GM12878 (cell line): Measurements from ENCODE around the gene CXCL1. TPM values are rescaled to one million over a fixed set of nuclear protein-coding genes. Genes with fewer than 3 reads are reported as not detected.

ENCODE experiments used
- ATAC-seq: fragments of 200-7000 bp; cut with Tn5 transposase; 3 replicates; pipeline ENCODE4 v1.9.1; 2020; ENCODE audit warnings: mild to moderate bottlenecking, moderate library complexity
- BruUV-seq: library from RNA; stranded (reverse); fragments of 400-500 nt; replicated peaks from 2 replicates; lab custom pipeline; 2021; lab: Mats Ljungman, UMichigan
- CTCF ChIA-PET: fragments of 300-600 bp; sonication (Branson Sonifier 250); formaldehyde crosslinking; extraction: SDS; loops from one replicate; lab custom pipeline; 2021; ENCODE audit warnings: inconsistent platforms; lab: Yijun Ruan, JAX
- POLR2A ChIA-PET: fragments of 350-600 bp; formaldehyde crosslinking; extraction: SDS; loops from one replicate; lab custom pipeline; 2021; ENCODE audit warnings: inconsistent platforms; lab: Charles Lee
- RAD21 ChIA-PET: fragments of 300-600 bp; sonication (Branson Sonifier 250); formaldehyde crosslinking; loops from one replicate; lab custom pipeline; 2023; ENCODE audit warnings: antibody characterized with exemption; ENCODE audit not compliant: unreplicated experiment; lab: Charles Lee
- SMC1A ChIA-PET: fragments of 300-600 bp; sonication (Branson Sonifier 250); formaldehyde crosslinking; loops from one replicate; lab custom pipeline; 2023; ENCODE audit not compliant: unreplicated experiment, uncharacterized antibody; lab: Charles Lee
- DNase-seq: peaks from one replicate; pipeline ENCODE4 v3.0.0-alpha.2; 2011; ENCODE audit warnings: low read depth, low spot score
- FAIRE-seq: peaks from 3 replicates; lab custom pipeline; 2011; peaks lifted over from hg19 to GRCh38; lab: Jason Lieb, UNC
- H2AFZ ChIP-seq: 2 replicates; pipeline ENCODE4 v1.6.0; 2011; ENCODE audit warnings: low read depth, low read length, control low read depth; ENCODE audit not compliant: control insufficient read depth
- H3K27ac ChIP-seq: 2 replicates; pipeline ENCODE4 v1.5.1; 2011; ENCODE audit warnings: control low read depth; ENCODE audit not compliant: control insufficient read depth, insufficient read depth
- H3K27me3 ChIP-seq, 2 experiments: replicated peaks in 1 of 2; 2 replicates each; pipeline versions ENCODE4 v1.6.0 to v1.6.1; 2011; ENCODE audit warnings: low read length in 1 of 2; ENCODE audit not compliant: control insufficient read depth in 2 of 2, insufficient read depth in 2 of 2
- H3K36me3 ChIP-seq, 2 experiments: 2 replicates each; pipeline ENCODE4 v1.5.1; 2011; ENCODE audit warnings: low read length in 1 of 2; ENCODE audit not compliant: control insufficient read depth in 2 of 2, insufficient read depth in 2 of 2
- H3K4me1 ChIP-seq: 2 replicates; pipeline ENCODE4 v1.6.1; 2011; ENCODE audit warnings: mild to moderate bottlenecking, low read length, moderate library complexity, mixed read lengths; ENCODE audit not compliant: control insufficient read depth, insufficient read depth
- H3K4me2 ChIP-seq: 2 replicates; pipeline ENCODE4 v1.6.0; 2011; ENCODE audit warnings: control low read depth; ENCODE audit not compliant: control insufficient read depth, insufficient read depth
- H3K4me3 ChIP-seq: fragments of 200-600 bp; sonication (generic); 2 replicates; pipeline ENCODE4 v1.5.1; 2016
- H3K79me2 ChIP-seq: 2 replicates; pipeline ENCODE4 v1.6.0; 2011; ENCODE audit warnings: low read length; ENCODE audit not compliant: control insufficient read depth, insufficient read depth
- H3K9ac ChIP-seq: 2 replicates; pipeline ENCODE4 v1.8.0; 2011; ENCODE audit warnings: low read length, control low read depth, mixed read lengths; ENCODE audit not compliant: control insufficient read depth, insufficient read depth
- H3K9me3 ChIP-seq: replicated peaks from 3 replicates; pipeline ENCODE4 v1.5.1; 2011; ENCODE audit warnings: mild to moderate bottlenecking, low read length; ENCODE audit not compliant: control insufficient read depth, insufficient read depth
- H4K20me1 ChIP-seq: 2 replicates; pipeline ENCODE4 v1.6.0; 2011; ENCODE audit not compliant: control insufficient read depth, insufficient read depth
- BCL11A ChIP-seq: IDR thresholded peaks from 2 replicates; pipeline ENCODE4 v1.6.1; 2011; ENCODE audit warnings: low read depth, low read length
- CBX3 ChIP-seq: fragments of 200-600 bp; sonication (generic); IDR thresholded peaks from 2 replicates; pipeline ENCODE4 v1.6.1; 2016; ENCODE audit warnings: low read depth, borderline replicate concordance
- CEBPZ ChIP-seq: fragments of 150-350 bp; IDR thresholded peaks from 2 replicates; pipeline ENCODE4 v1.6.1; 2016; ENCODE audit warnings: low read depth, low read length
- IRF3 ChIP-seq: fragments of 450-650 bp; IDR thresholded peaks from 2 replicates; pipeline ENCODE4 v1.6.1; 2014; ENCODE audit warnings: mild to moderate bottlenecking
- KDM1A ChIP-seq: fragments of 200-600 bp; sonication (generic); IDR thresholded peaks from 2 replicates; pipeline ENCODE4 v1.6.1; 2016; ENCODE audit warnings: borderline replicate concordance
- LARP7 ChIP-seq: fragments of 450-650 bp; IDR thresholded peaks from 2 replicates; pipeline ENCODE4 v1.6.1; 2017; ENCODE audit warnings: mild to moderate bottlenecking
- NFYA ChIP-seq: IDR thresholded peaks from 2 replicates; pipeline ENCODE4 v1.6.1; 2011; ENCODE audit warnings: low read depth, mild to moderate bottlenecking, low read length, improper control_type of control experiment, borderline replicate concordance
- PML ChIP-seq: IDR thresholded peaks from 2 replicates; pipeline ENCODE4 v1.6.1; 2012; ENCODE audit warnings: low read length, inconsistent platforms
- RELA ChIP-seq: fragments of 450-650 bp; IDR thresholded peaks from 2 replicates; pipeline ENCODE4 v1.8.0; 2014; ENCODE audit warnings: borderline replicate concordance; ENCODE audit not compliant: partially characterized antibody
- SMAD1 ChIP-seq: fragments of 450-650 bp; IDR thresholded peaks from 2 replicates; pipeline ENCODE4 v1.6.1; 2018; ENCODE audit warnings: mild to moderate bottlenecking, low read depth; ENCODE audit not compliant: partially characterized antibody
- SMARCA5 ChIP-seq: fragments of 450-650 bp; IDR thresholded peaks from 2 replicates; pipeline ENCODE4 v1.6.1; 2017; ENCODE audit warnings: mild to moderate bottlenecking
- SREBF2 ChIP-seq: IDR thresholded peaks from 2 replicates; pipeline ENCODE4 v1.6.1; 2012; ENCODE audit warnings: mild to moderate bottlenecking, low read length
- TARDBP ChIP-seq: IDR thresholded peaks from 2 replicates; pipeline ENCODE4 v1.6.1; 2016; ENCODE audit warnings: borderline replicate concordance
- TBL1XR1 ChIP-seq: IDR thresholded peaks from 2 replicates; pipeline ENCODE4 v1.6.1; 2012; ENCODE audit warnings: low read depth, low read length, improper control_type of control experiment
- TCF12 ChIP-seq: IDR thresholded peaks from 2 replicates; pipeline ENCODE4 v1.6.1; 2011; ENCODE audit warnings: low read depth, mild to moderate bottlenecking, low read length
- TCF3 ChIP-seq: IDR thresholded peaks from 2 replicates; pipeline ENCODE4 v1.6.1; 2012; ENCODE audit warnings: low read depth, mild to moderate bottlenecking, low read length, borderline replicate concordance; ENCODE audit not compliant: insufficient read depth
- WGBS: methylation state at CpG from one replicate; pipeline ENCODE4 v1.1.6; 2016; ENCODE audit warnings: low lambda C conversion rate; ENCODE audit not compliant: insufficient replicate concordance, insufficient coverage; ENCODE audit errors: missing lambda C conversion rate; 5-methylcytosine and 5-hydroxymethylcytosine counted together
- in situ Hi-C: fragments of 300-500 bp; cut with MboI; formaldehyde crosslinking; loops from 9 replicates; pipeline ENCODE4 v1.14.3; 2018; ENCODE audit warnings: mixed read lengths
- intact Hi-C: fragments of 100-400 bp; cut with micrococcal nuclease; formaldehyde crosslinking; loops from one replicate; pipeline ENCODE4 v1.14.2; 2022; ENCODE audit not compliant: unreplicated experiment
- polyA plus RNA-seq, 11 experiments: library from polyadenylated mRNA; depleted of rRNA in 4 of 11; unstranded in 6 of 11; stranded (reverse) in 5 of 11; fragments of >200 nt; fragmentation: Nextera tagmentation in 4 of 11; fragmentation: Illumina TruSeq in 1 of 11; extraction: Ambion mirVana in 4 of 11; extraction: Trizol in 1 of 11; gene quantifications; 1 replicate in 1 of 11; 2 replicates in 10 of 11; pipeline versions ENCODE4 v1.2.1 to v1.2.3, GENCODE V29; 2011 to 2016; ENCODE audit warnings: inconsistent platforms in 2 of 11, missing spikeins in 2 of 11, low read depth in 1 of 11
- total RNA-seq, 4 experiments: library from RNA; depleted of rRNA in 3 of 4; stranded (reverse); fragments of >200 nt in 3 of 4; fragmentation: Illumina TruSeq in 1 of 4; extraction: Trizol in 1 of 4; gene quantifications; 2 replicates each; pipeline versions ENCODE4 v1.2.1 to v1.2.3, GENCODE V29; 2013 to 2021

The CXCL1 gene
- total and polyA plus RNA-seq, 10 of the 15 experiments (the other 5 are each of a cell fraction or from before 2014, with no cell fraction given): not detected

DNA sequence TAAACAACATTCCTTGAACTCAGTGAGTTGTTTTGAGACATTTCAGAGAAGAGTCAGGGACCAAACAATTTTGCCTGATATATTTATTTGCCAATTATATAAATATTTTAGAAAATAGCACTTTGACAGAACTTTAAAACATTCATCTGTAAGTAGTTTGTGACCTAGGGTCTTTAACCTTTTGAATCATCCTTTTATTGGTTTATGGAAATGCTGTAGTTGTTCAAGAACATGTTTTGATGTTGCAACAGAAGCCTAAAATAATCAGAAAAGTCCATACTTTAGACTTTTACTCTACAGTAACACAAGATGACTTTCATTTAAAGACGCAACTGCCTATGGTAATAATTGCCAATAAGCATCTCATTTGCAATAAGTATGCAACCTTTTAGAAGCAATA is 43.0 kb downstream of the CXCL1 start:
- Histone ChIP-seq H3K27me3 (no peaks in the 10 kb centered on the region), H3K27ac (no peak overlapping the region), H3K79me2 (no peaks in the 10 kb centered on the region), H2AFZ (no peak overlapping the region), H3K9me3 (no peaks in the 10 kb centered on the region), H3K4me1 (no peaks in the 10 kb centered on the region), H4K20me1 (no peaks in the 10 kb centered on the region), H3K36me3 (no peaks in the 10 kb centered on the region), H3K4me3 (no peak overlapping the region), H3K9ac (no peak overlapping the region), H3K4me2 (no peak overlapping the region)
- FAIRE-seq (no peak), DNase-seq (no peak), ATAC-seq (no peak)
- ChIA-PET POLR2A (no interaction called here), CTCF (no interaction called here), SMC1A (interaction anchor here (1.5 kb wide), 1 partner anchor 12 kb away, joined by 3 read pairs; no protein-coding TSS in a partner anchor), RAD21 (no interaction called here)
- in situ Hi-C loops (no loop called here), intact Hi-C loops (no loop called here)
- BruUV-seq: no TSS peak
- 0% methylated on average over 1 of the region's 1 CpG for WGBS
- TF ChIP-seq TCF12: no peak
- TF ChIP-seq BCL11A: no peak
- no peak for TF ChIP-seq LARP7
- no peak for TF ChIP-seq PML
- TF ChIP-seq SREBF2: no peak
- no peak for TF ChIP-seq CBX3

GRCh38 chr4:73914071-73914470 is 44.9 kb downstream of the CXCL1 start:
- RAD21 ChIA-PET: no interaction called here
- intact Hi-C loops (no loop called here), in situ Hi-C loops (no loop called here)
- 44% methylated on average over 1 of the region's 1 CpG for WGBS
- Histone ChIP-seq H3K27ac (no peak overlapping the region), H3K9ac (no peak overlapping the region), H3K4me2 (no peak overlapping the region), H3K36me3 (no peaks in the 10 kb centered on the region), H3K4me3 (no peak overlapping the region), H2AFZ (no peak overlapping the region), H3K79me2 (no peaks in the 10 kb centered on the region), H3K27me3 (no peaks in the 10 kb centered on the region), H3K4me1 (no peaks in the 10 kb centered on the region), H3K9me3 (no peaks in the 10 kb centered on the region), H4K20me1 (no peaks in the 10 kb centered on the region)
- FAIRE-seq: no peak
- SMC1A ChIA-PET: no interaction called here
- CTCF ChIA-PET: no interaction called here
- ATAC-seq: no peak
- POLR2A ChIA-PET: no interaction called here
- no peak for DNase-seq
- BruUV-seq: no TSS peak
- TF ChIP-seq RELA: no peak
- no peak for TF ChIP-seq TCF3
- no peak for TF ChIP-seq TBL1XR1
- TF ChIP-seq CEBPZ: no peak
- TF ChIP-seq TARDBP: no peak
- TF ChIP-seq KDM1A: no peak
- TF ChIP-seq SMARCA5: no peak
- no peak for TF ChIP-seq IRF3
- TF ChIP-seq NFYA: no peak
- TF ChIP-seq SMAD1: no peak
